ENCODE data around the gene RACK1.

Gene RACK1

DNA sequence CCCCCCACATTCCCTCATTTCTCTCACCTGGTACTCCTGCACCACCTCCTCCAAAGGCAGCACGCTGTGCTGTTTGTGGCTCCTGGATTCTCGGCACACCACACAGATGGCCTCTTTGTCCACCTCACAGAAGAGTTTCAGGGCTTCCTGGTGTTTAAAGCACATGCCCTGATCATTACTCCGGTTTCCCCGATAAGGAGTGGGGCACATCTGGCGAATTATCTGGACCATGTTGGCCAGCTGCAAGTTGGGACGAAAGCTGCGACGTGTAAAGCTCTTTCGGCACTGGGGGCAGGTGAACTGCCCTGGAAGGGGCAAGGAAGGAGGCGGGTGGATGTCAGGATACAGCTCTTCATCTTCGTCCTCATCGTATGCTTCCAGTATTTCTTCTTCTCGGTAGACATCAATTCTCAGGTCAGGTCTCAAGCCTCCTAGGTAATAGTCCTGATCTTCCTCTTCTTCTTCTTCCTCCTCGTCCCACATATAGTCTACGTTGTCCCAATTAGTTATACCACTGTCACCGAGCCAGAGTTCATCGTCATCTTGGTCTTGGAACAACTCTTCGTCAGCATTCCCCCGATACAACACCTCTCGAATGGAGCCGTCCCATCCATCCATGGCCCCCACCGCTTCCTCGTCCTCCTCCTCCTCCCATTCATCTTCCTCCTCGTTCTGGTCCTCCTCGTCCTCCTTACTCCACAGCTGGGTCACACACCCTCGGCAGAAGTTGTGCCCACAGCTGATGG lies 16.4 kb upstream of the RACK1 start:
- no peak for FAIRE-seq
- no peak for DNase-seq (ENCODE audit: insufficient read length, low spot score)

DNA sequence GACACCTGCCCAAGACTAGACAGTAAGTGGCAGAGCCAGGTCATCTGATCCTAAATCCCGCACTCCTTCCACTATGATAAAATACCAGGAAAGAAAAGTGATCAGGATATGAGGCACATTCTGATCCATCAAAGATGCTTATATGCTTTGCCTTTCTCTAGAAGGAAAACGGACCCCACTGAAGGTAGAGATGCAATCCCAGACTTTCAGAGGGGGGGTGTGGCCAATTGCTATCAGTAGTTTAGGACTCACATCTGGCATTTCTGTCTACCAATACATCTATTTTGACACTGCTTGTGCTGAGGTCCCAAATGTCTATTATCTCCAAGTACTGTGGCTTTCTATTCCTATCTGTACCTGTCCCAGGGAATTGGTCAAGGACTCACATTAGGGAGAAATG lies 15.6 kb upstream of the RACK1 start:
- no peak for FAIRE-seq
- DNase-seq (ENCODE audit: insufficient read length, low spot score) = no peak

DNA sequence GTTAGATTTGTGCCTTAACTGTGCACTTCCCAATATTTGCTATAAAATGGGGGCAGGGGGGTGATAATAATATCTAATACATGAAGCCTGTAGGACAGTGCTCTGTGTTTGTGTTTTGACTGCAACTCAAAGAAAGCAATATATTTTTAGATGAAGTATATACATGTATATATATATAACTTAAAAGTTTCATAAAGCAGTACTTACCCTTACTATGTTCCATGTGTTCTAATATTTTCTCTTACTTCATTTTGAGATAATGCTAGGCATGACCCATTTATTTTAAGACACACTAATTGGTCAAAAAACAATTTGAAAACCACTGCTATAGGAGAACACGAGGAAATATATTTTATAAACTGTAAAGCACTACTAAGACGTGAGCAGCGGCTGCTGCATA lies 14.9 kb upstream of the RACK1 start:
- DNase-seq (ENCODE audit: insufficient read length, low spot score) = no peak
- FAIRE-seq = no peak

DNA sequence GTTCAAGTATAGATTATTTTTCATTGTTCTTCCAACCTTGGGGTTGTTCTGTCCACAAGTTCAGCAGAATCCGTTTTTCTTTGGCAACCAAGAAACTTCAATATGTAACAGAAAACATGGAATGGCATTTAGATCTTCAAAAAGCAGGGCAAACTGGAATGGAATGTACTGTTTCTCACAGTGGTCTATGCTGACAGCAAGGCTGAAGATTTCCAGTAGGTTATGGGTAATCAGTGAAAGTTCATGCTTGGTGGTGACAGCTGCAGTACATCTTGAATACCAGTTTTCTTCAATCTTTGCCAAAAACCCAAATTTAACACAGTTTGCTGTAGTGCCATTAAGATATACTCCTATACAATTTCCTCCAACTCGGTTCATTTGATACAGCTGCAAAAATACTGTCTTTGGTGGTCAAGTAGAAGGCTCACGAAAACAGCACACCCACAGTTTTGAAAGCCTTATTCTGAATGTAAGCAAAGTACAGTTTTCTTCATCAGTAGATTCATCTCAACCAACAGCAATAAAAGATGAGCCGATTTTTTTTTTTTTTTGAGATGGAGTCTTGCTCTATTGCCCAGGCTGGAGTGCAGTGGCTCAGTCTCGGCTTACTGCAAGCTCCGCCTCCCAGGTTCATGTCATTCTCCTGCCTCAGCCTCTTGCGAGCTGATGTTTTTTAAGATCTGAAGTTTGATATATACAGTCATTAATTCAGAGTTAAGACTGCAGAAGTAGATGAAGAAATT lies 12.3 kb upstream of the RACK1 start:
- DNase-seq (ENCODE audit: insufficient read length, low spot score) (no peak), FAIRE-seq (no peak)

DNA sequence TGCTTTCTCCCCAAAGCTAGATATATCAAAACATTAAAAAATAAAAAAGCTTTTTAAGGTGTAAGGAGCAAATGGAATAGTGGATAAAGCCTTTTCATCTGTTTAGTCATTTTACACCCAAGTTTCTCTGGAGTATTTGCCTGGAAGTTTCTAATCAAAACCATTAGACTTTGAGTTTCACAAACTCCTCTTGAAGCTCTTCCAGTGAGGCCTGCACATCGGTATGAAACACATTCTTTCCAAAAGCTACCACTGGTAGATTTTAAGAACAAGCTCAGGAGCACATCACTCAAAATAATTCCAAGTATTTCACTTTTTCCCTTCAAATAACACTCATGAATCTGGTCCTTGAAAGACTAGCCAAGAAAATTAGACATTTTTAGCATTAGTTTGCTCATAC lies 11.6 kb upstream of the RACK1 start:
- FAIRE-seq = no peak

DNA sequence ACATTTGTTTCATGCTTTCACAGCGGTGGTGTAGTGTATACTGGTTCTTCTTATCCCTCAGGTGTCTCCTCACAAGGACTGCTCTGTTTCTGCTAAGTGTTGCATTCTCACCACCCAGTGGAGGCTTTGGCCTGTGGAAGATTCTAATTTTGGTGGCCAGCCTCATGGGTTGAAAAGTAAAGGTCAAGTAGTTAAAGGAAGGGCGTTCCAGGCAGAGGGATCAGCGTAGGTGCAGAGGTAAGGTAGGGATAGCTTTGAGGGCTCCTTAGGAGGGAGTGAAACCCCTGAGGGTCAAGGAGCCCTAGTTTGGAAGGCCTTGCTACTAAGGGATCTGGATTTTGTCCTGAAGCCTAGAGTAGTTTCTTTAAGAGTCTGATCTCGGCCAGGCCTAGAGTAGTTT lies 4.6 kb upstream of the RACK1 start:
- no peak for FAIRE-seq
- no peak for DNase-seq (ENCODE audit: insufficient read length, low spot score)

More for the DNA sequence above, 11.6 kb upstream of the RACK1 start:
- DNase-seq (ENCODE audit: insufficient read length, low spot score) = no peak

DNA sequence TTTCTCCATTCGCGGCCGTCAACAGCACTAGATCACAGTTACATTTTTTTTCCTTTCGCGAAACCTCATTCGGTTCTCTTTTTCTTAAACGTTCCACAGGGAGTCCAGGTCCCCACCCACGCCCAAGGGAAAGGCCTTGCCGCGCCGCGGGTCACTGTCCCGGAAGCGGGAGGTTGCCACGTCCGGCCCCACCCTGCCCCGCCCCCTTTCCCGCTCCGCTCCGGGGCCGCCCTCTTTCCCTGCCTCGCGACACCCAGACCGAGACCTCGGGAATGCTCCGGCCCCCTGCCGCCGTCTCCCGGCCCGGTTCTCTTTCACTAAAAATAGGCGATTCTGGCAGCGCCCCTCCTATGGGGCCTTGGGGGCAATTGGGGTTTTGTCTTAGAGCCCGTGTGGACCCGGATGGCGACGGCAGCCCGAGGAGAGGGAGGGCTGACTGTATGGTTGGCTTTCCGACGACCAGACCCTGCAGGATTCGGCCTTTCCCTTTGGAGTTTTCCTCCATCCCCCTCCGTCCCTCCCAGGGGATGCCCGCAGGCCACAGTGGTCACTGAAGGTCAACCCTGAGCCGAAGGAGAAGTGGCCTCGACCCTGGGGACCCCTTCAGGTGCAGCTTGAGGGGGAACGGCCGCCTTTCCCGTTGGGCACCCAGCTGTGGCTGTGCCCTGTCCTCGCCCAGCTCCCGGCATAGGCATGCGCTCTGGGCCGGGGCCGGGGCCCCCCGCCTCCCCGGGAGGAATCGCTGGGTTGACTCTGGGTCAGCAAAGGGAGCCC lies 2.8 kb upstream of the RACK1 start:
- peak; percentile 47 for FAIRE-seq
- DNase-seq (ENCODE audit: insufficient read length, low spot score) = peak; percentile 60

DNA sequence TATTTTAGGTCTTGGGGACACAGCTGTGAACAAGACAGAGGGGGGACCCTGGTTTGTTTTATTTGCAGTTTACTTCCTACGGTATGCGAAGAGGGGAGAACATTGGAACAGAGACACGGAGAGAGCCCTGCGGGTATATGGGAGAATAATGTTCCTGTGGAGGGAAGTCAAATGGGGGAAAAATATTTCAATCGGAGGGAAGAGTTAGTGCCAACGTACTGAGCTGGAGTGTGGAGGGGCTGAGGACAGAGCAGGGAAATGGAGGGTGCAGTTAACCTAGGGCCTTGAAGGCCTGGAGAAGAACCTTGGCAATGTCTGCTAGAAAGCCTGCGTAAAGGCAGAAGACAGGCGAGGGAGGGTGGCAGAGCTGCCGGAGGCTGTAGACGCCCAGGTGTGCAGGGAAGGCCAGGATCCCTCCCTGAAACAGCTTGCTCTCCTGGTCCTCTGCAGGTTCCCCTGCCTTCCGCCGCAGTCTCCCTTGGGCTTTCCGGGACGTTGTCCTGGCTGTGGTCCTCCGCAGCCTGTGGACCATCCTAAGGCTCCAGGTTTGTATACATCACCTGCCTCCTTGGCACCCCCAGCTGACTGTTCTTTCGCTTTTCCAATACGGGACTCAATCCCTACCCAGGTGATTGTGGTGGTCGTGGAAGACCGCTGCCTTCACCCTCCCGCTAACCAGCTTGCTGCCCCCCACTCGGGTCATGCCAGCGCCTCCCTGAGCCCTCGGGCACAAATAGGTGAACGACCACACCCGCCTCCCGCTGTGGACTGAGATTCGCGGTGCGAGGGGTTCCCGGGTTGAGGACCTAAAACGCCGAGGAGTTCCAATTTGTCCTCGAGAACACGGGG lies 1.9 kb upstream of the RACK1 start:
- no peak for FAIRE-seq
- no peak for DNase-seq (ENCODE audit: insufficient read length, low spot score)

DNA sequence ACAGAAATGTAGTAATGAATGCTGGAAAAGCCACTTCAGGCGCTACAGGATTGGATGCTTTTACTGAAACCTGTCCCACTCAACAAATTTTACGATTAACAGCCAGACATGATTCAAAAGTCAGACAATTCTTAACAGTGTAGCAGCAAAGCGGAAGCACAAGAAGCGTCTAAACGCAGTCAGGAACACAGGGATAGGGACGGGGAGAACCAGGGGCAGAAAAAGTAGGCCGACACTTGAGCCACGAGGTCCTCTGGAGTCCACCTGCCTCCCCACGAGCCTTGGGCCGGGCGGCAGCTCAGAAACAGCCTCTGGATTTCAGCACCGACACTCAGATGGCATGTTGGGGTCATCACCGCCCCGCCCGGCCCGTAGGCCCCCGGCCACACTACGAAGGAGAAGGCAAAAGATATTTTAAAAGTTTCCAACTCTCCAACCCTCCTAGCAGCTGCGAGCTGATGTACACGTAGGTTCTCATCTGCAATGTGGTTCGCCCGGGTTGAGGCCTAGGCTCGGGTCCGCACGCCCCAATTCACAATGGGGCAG lies 615 bp downstream of the RACK1 start:
- DNase-seq (ENCODE audit: insufficient read length, low spot score) (no peak), FAIRE-seq (peak; percentile 35)

DNA sequence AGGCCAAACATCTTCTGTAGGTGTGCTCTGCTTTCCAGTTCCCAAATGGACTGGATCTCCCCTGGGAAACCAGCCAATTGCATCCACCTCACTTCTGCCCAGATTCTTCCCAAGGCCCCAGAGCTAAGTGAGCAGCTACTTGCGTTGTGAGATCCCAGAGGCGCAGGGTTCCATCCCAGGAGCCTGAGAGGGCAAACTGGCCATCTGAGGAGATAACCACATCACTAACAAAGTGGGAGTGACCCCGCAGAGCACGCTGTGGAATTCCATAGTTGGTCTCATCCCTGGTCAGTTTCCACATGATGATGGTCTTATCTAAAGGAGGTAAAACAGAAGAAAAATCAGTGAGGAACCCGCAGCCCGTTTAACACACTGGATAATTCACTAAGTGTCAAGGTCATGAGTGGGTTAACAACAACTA lies 1.7 kb downstream of the RACK1 start:
- DNase-seq (ENCODE audit: insufficient read length, low spot score) (no peak), FAIRE-seq (no peak)

DNA sequence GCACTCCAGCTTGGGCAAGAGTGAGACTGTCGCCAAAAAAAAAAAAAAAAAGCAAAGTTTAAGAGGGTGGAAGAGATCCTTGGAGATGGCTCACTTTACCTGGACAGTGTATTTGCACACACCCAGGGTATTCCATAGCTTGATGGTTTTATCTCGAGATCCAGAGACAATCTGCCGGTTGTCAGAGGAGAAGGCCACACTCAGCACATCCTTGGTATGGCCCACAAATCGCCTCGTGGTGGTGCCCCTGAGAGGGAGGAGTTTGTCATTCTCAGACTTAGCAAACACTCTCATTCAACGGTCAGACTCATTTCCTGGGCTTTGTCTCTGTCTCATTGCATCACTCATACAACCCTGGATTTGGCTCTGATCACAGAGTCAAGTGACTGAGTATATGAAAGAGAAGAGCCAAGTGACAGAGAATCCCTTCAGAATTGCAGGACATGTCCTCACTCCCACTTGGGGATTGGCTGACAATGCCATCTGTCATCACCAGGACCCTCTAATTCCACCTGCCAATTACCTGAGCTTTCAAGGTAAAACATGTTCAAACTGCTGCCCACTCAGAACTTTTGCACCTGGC lies 2.2 kb downstream of the RACK1 start:
- FAIRE-seq (no peak), DNase-seq (ENCODE audit: insufficient read length, low spot score) (no peak)

DNA sequence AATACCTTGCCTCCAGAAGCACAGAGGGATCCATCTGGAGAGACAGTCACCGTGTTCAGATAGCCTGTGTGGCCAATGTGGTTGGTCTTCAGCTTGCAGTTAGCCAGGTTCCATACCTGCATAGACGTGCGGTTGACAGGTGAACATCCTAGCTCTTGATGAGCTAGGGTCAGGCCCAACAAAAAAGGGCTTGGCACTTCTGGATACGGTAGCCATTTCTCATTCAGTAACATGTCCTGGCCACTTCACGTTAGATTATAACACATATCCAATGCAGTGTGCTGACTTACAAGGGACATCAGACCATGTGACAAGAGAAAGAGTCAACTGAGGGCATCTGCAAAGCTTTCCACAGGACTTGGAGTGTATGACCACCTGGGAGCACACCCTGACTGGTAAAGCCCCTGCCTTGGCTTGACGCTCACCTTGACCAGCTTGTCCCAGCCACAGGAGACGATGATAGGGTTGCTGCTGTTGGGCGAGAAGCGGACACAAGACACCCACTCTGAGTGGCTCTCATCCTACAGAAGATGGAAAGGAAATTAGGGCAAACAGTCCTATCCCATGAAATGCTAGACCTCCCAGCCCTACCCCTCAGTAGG lies 4.5 kb downstream of the RACK1 start:
- DNase-seq (ENCODE audit: insufficient read length, low spot score) (no peak), FAIRE-seq (no peak)

DNA sequence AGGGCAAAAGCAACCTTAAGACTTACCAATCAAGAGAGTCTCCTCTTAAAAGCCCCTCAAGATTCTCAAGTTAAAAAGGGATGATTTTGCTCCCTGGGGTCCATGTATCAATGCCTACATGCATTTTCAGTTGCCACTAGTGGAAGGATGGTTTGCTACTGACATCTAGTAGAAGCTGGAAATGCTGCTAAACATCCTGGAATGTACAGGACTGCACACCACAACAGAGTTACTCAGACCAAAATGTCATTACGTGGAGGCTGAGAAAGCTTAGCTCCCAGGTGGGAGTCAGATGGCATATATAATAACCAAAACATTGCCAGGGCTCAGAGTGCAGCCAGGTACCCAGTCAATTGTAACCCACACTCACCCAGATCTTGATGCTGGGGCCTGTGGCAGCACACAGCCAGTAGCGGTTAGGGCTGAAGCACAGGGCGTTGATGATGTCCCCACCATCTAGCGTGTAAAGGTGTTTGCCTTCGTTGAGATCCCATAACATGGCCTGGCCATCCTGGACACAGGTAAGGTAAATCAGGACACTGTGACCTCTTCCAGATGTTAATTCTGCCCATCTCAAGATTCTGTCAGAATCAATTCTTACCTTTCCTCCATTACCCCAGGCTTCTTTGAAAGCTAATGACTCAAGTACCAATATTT lies 5.8 kb downstream of the RACK1 start:
- FAIRE-seq = no peak
- DNase-seq (ENCODE audit: insufficient read length, low spot score) = no peak

DNA sequence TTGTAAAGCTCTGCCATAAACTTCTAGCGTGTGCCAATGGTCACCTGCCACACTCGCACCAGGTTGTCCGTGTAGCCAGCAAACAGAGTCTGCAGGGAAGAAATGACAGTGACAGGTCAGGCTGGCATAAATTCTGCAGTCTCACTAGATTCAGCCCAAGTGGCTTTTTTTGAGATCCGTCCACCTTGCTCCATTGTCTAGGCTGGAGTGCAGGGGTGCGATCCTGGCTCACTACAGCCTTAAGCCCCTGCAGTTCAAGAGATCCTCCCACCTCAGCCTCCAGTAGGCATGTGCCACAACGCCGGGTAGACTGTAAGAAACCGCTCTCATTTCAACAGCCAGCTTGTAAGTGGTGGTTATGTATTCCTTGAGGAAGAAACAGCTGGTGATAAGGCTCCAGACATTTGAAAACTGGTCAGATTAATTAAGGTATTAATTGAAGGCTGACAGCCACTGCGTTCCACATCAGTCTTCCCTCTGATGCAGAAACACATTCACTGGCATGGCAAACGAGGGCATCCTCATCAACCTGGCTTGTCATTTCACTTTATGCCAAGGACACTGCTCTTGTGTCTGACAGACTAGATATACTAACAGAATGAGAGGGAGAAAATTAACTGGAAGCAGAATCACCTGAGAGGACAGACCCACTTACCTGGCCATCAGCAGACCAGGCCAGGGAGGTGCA lies 6.6 kb downstream of the RACK1 start:
- no peak for DNase-seq (ENCODE audit: insufficient read length, low spot score)
- no peak for FAIRE-seq

DNA sequence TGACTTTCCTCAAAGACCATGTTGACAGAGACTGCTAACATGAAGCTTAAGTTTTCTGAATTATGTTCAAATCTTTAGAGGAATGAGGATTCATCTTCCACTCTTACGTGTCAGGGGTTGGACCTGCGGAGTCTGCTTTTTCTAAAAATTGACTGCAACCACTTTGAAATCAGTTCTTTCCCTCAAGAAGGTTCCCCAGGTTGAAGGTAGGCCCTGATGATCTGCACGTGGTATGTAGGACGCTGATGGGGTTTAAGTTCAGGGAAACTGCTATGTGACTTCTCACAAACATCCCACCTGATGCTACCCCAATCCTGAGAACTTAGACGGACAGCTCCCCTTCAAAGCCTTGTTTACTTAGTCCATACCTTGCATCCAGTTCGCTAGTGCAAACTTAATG lies 7.2 kb downstream of the RACK1 start:
- DNase-seq (ENCODE audit: insufficient read length, low spot score) (no peak), FAIRE-seq (no peak)

DNA sequence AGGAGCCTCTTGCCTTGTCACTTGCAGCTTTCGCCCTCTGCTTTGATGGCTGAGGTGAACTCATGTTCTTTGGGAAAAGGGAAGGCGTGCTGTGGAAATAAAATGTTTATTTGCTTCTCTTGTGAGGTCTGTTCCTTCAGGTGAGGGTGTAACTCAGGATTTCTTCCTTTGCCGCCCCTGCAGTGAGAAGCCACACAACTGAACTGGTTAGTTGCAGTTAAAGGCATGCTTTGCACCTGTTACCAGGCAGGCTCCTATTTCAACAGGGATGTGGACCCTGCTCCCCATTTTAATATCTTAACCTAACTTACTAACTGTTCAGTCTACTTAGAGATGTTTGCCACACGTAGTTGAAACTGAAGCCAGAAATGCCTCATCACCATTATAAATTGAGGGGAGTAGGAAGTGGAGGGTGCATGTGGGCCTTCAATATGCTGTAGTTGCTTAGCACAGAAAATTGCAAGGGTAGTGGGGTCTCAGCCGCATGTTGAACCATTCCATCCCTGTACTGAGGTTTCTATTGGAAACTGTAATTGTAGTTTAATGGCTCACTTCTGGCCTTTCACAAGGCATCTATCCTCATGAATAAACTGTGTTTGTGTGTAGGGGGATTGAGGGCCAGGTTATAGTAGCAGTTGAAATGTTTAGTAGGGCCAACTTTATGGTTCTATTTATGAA lies 7.9 kb downstream of the RACK1 start:
- DNase-seq (ENCODE audit: insufficient read length, low spot score) (no peak), FAIRE-seq (no peak)

DNA sequence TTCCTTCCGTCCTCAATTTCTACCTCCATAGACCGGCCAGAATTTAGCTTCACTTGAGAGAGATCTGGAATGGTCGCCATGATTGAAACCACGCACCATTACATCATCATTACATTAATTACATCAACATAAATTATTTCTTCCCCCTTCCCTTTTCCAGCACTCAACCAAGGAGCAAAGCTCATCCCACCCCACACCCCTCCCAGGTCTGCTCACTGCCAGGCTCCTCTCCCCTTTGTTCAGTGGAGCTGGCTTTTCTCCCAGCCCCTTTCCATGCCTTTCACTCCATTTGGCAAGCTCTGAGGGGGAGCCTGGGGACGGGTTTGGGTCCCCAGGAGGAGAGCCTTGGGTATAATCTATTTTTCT lies 8.4 kb downstream of the RACK1 start:
- no peak for DNase-seq (ENCODE audit: insufficient read length, low spot score)
- no peak for FAIRE-seq

Data from GM19239 (cell line).